PC-9 (cell line): Measurements from ENCODE around the gene OTOR. TPM values are rescaled to one million over a fixed set of nuclear protein-coding genes. Genes with fewer than 3 reads are reported as not detected.

Experiments used
- BruUV-seq: library from RNA; stranded (reverse); fragments of 400-500 nt; replicated peaks from 2 replicates; lab custom pipeline; 2021; lab: Mats Ljungman, UMichigan
- CTCF ChIA-PET: fragments of 300-600 bp; sonication (Branson Sonifier 250); formaldehyde crosslinking; loops from one replicate; lab custom pipeline; 2022; ENCODE audit warnings: antibody characterized with exemption; lab: Charles Lee
- POLR2A ChIA-PET: fragments of 300-600 bp; sonication (Branson Sonifier 250); formaldehyde crosslinking; loops from one replicate; lab custom pipeline; 2022; ENCODE audit warnings: antibody characterized with exemption; ENCODE audit not compliant: unreplicated experiment; lab: Charles Lee
- DNase-seq, 2 experiments: peaks; one replicate each; pipeline versions ENCODE4 v3.0.0 to v3.0.0-alpha.2; 2015 to 2022; ENCODE audit warnings: mixed read lengths in 1 of 2
- H2AFZ ChIP-seq: fragments of 200-600 bp; sonication (generic); 2 replicates; pipeline ENCODE4 v1.8.1; 2017; ENCODE audit warnings: antibody characterized with exemption
- H3F3A ChIP-seq: fragments of 200-600 bp; sonication (generic); 2 replicates; pipeline ENCODE4 v1.8.1; 2017; ENCODE audit warnings: antibody characterized with exemption, mild to moderate bottlenecking, low read depth; ENCODE audit not compliant: insufficient read depth
- H3K27ac ChIP-seq: fragments of 200-600 bp; sonication (generic); 2 replicates; pipeline ENCODE4 v1.6.1; 2016; ENCODE audit warnings: mixed run types
- H3K27me3 ChIP-seq: fragments of 200-600 bp; sonication (generic); 2 replicates; pipeline ENCODE4 v1.6.1; 2016; ENCODE audit warnings: low read depth, mixed run types; ENCODE audit not compliant: insufficient read depth
- H3K36me3 ChIP-seq: fragments of 200-600 bp; sonication (generic); 2 replicates; pipeline ENCODE4 v1.6.1; 2016; ENCODE audit warnings: low read depth, mixed run types
- H3K4me1 ChIP-seq: fragments of 200-600 bp; sonication (generic); replicated peaks from 2 replicates; pipeline ENCODE4 v1.6.1; 2016; ENCODE audit warnings: mixed run types; ENCODE audit not compliant: insufficient read depth
- H3K4me2 ChIP-seq: fragments of 200-600 bp; sonication (generic); 2 replicates; pipeline ENCODE4 v1.6.1; 2017; ENCODE audit warnings: mixed run types
- H3K4me3 ChIP-seq: fragments of 200-600 bp; sonication (generic); 2 replicates; pipeline ENCODE4 v1.6.1; 2016; ENCODE audit warnings: mixed run types
- H3K79me2 ChIP-seq: fragments of 200-600 bp; sonication (generic); 2 replicates; pipeline ENCODE4 v1.6.1; 2017; ENCODE audit warnings: low read depth, mixed run types
- H3K9me2 ChIP-seq: fragments of 200-600 bp; sonication (generic); 2 replicates; pipeline ENCODE4 v1.8.1; 2017; ENCODE audit warnings: mild to moderate bottlenecking; ENCODE audit not compliant: insufficient read depth
- H3K9me3 ChIP-seq: fragments of 200-600 bp; sonication (generic); 2 replicates; pipeline ENCODE4 v1.8.1; 2016; ENCODE audit warnings: low read depth; ENCODE audit not compliant: insufficient read depth
- H4K20me1 ChIP-seq: fragments of 200-600 bp; sonication (generic); 2 replicates; pipeline ENCODE4 v1.8.1; 2017; ENCODE audit not compliant: insufficient read depth
- CTCF ChIP-seq: fragments of 200-600 bp; sonication (generic); conservative IDR thresholded peaks from 2 replicates; pipeline ENCODE4 v1.6.1; 2017; ENCODE audit warnings: mixed run types, antibody characterized with exemption, mild to moderate bottlenecking, moderate library complexity
- EZH2 ChIP-seq: fragments of 200-600 bp; sonication (generic); IDR thresholded peaks from 2 replicates; pipeline ENCODE4 v1.8.0; 2017; ENCODE audit warnings: antibody characterized with exemption, low read depth
- intact Hi-C: fragments of 100-400 bp; cut with micrococcal nuclease; formaldehyde crosslinking; loops from one replicate; pipeline ENCODE4 v1.10.0; 2022; ENCODE audit not compliant: unreplicated experiment
- total RNA-seq: library from RNA; stranded (reverse); gene quantifications from 2 replicates; pipeline ENCODE4 v1.2.3, GENCODE V29; 2021

Gene OTOR
- total RNA-seq, 1 experiment from 2014 or later: not detected

GRCh38 chr20:16703570-16703969 is 44.6 kb upstream of the OTOR start:
- H3K4me1 ChIP-seq: no peaks in the 10 kb centered on the region
- no peaks in the 10 kb centered on the region for H3K36me3 ChIP-seq
- no peaks in the 10 kb centered on the region for H3K79me2 ChIP-seq
- no peaks in the 10 kb centered on the region for H4K20me1 ChIP-seq
- intact Hi-C loops: no loop called here
- H3F3A ChIP-seq: no peaks in the 10 kb centered on the region
- no peaks in the 10 kb centered on the region for H3K9me2 ChIP-seq
- BruUV-seq: no TSS peak
- no peak overlapping the region; the same call in 1 of the 2 replicates for H2AFZ ChIP-seq
- POLR2A ChIA-PET: no interaction called here
- DNase-seq: no peak
- no peak overlapping the region for H3K27ac ChIP-seq
- no peaks in the 10 kb centered on the region; the same call in 1 of the 2 replicates for H3K27me3 ChIP-seq
- TF ChIP-seq CTCF (no peak), EZH2 (no peak)
- CTCF ChIA-PET: no interaction called here
- H3K9me3 ChIP-seq: no peaks in the 10 kb centered on the region
- H3K4me2 ChIP-seq: no peak overlapping the region
- H3K4me3 ChIP-seq: no peak overlapping the region

DNA sequence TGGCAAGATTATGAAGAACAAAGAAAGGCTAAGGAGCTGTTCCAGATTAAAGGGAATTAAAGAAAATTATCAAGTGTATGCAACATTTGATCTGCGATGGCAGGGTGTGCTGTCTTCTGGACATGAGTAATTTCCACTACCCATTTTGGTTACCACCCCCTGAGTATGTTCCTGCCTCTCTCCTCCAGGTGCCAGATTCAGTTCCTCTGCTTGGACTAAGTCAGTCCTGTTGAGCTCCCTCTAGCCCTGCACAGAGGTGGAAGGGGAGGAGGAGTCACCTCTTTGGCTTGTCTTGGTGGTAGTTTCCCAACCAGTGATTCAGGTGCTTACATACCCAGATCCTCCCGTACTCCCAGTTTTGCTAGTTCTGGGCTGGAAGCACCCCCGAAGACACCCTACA is 40.5 kb upstream of the OTOR start:
- Histone ChIP-seq H3K27me3 (peaks cover 11% of the 10 kb centered on the region; the same call in 1 of the 2 replicates), H3K79me2 (no peaks in the 10 kb centered on the region), H3K27ac (no peak overlapping the region), H3K9me2 (no peaks in the 10 kb centered on the region), H2AFZ (no peak overlapping the region), H3K4me2 (no peak overlapping the region), H4K20me1 (no peaks in the 10 kb centered on the region), H3F3A (no peaks in the 10 kb centered on the region), H3K36me3 (no peaks in the 10 kb centered on the region), H3K9me3 (no peaks in the 10 kb centered on the region; the same call in none of the 2 replicates), H3K4me1 (no peaks in the 10 kb centered on the region), H3K4me3 (no peak overlapping the region)
- intact Hi-C loops: no loop called here
- no TSS peak for BruUV-seq
- POLR2A ChIA-PET: no interaction called here
- CTCF ChIA-PET: no interaction called here
- TF ChIP-seq EZH2 (no peak), CTCF (no peak)
- DNase-seq: no peak

DNA sequence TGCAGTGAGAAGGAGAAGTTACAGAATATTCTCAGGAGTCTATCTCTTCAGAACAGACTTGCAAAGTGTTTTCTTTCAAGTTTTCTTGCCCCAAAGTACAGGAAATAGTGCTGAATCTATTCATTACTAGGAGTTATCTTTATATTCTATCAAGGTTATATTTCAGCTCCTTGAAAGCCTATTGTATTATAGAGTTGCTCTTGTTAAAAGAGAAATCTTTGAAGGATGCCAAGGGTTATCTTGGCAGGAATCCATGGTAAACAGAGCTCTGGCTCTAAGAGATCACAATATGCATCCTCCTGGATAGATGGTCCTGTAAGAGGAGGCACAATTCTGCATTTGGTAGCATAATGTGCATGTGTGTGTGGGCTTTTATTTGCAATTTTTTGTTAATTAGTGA is 39.6 kb upstream of the OTOR start:
- no peak overlapping the region for H3K4me3 ChIP-seq
- DNase-seq: no peak

More for the DNA sequence above, 39.6 kb upstream of the OTOR start:
- Histone ChIP-seq H2AFZ (no peak overlapping the region), H4K20me1 (no peaks in the 10 kb centered on the region), H3K4me1 (no peaks in the 10 kb centered on the region), H3K9me3 (no peaks in the 10 kb centered on the region; the same call in none of the 2 replicates), H3K79me2 (no peaks in the 10 kb centered on the region), H3K27ac (no peak overlapping the region), H3K36me3 (no peaks in the 10 kb centered on the region), H3K4me2 (no peak overlapping the region), H3K27me3 (peaks cover 15% of the 10 kb centered on the region; the same call in 1 of the 2 replicates), H3K9me2 (no peaks in the 10 kb centered on the region), H3F3A (no peaks in the 10 kb centered on the region)
- BruUV-seq: no TSS peak
- ChIA-PET CTCF (no interaction called here), POLR2A (no interaction called here)
- TF ChIP-seq CTCF (no peak), EZH2 (no peak)
- intact Hi-C loops: no loop called here
